Activated CD4-positive, alpha-beta memory T cell treated with anti-CD3 and anti-CD28 coated beads, Interleukin-2, amount 10 ng/mL, durations not matched to agents 7 days and 5 days (primary cell): ENCODE measurements around the gene MKLN1. TPM values are rescaled to one million over a fixed set of nuclear protein-coding genes. Genes with fewer than 3 reads are reported as not detected.
"Not testable (repeated sequence)": the region's sequence is repeated elsewhere in the genome, so short reads cannot be mapped to it uniquely, and the experiment has no call there.

Source experiments
- CTCF ChIA-PET: fragments of 350-600 bp; sonication (Branson Sonifier 250); formaldehyde crosslinking; loops from one replicate; lab custom pipeline; 2021; ENCODE audit warnings: antibody characterized with exemption, inconsistent platforms; lab: Charles Lee
- POLR2A ChIA-PET: fragments of 350-600 bp; sonication (Branson Sonifier 250); formaldehyde crosslinking; loops from one replicate; lab custom pipeline; 2021; ENCODE audit warnings: antibody characterized with exemption; lab: Charles Lee
- DNase-seq: peaks from one replicate; pipeline ENCODE4 v3.0.0-alpha.2; 2020
- H3K27ac Mint-ChIP-seq: one replicate; pipeline ENCODE4 v1.8.0; 2021; ENCODE audit warnings: mild to moderate bottlenecking, mixed read lengths
- H3K27me3 Mint-ChIP-seq: one replicate; pipeline ENCODE4 v1.8.0; 2021; ENCODE audit warnings: mixed read lengths
- H3K36me3 Mint-ChIP-seq: one replicate; pipeline ENCODE4 v1.8.0; 2021; ENCODE audit warnings: low read depth, mixed read lengths
- H3K4me1 Mint-ChIP-seq: one replicate; pipeline ENCODE4 v1.8.0; 2021; ENCODE audit warnings: mixed read lengths
- H3K4me3 Mint-ChIP-seq: one replicate; pipeline ENCODE4 v1.8.0; 2021; ENCODE audit warnings: mild to moderate bottlenecking, mixed read lengths
- H3K9me3 Mint-ChIP-seq: one replicate; pipeline ENCODE4 v1.8.0; 2021; ENCODE audit warnings: mixed read lengths
- total RNA-seq, 2 experiments: library from RNA; stranded (reverse); gene quantifications; one replicate each; pipeline ENCODE4 v1.2.3, GENCODE V29; 2021

Gene MKLN1
- total RNA-seq, 2 experiments from 2014 or later: 35.9 to 37.3 TPM

- H3K4me1 Mint-ChIP-seq, DNase-seq, H3K27ac Mint-ChIP-seq, CTCF ChIA-PET, H3K4me3 Mint-ChIP-seq, H3K9me3 Mint-ChIP-seq, H3K27me3 Mint-ChIP-seq, POLR2A ChIA-PET: not testable (repeated sequence)
- peaks cover 30% of the 10 kb centered on the region for H3K36me3 Mint-ChIP-seq
Measured at GRCh38 chr7:131462715-131463114, 135.0 kb downstream of the MKLN1 start.

DNA sequence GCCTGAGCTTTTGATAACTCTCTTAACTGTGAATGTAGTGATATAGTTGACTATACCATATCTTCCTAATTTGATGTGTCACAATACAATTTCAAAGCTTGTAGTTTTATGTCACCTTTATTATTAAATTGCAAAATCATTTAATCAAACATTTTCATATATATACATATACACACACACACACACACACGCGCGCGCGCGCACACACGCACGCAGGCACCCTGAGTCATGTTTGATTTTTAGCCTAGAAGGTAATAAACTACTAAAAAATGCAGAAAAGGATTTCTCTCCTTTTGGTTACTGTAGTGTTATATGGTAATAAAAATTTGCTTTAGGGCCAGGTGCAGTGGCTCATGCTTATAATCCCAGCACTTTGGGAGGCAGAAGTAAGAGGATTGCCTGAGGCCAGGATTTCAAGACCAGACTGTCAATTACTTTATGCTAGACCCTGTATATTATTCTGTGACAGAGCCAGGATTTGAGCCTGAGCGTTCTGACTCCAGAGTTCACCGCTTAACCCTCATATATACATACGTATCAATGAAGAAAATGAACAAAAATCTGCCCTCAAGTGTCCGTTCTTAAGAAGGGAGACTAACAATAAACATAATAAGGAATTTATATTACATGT lies 139.2 kb downstream of the MKLN1 start:
- Mint-ChIP-seq H3K9me3 (no peaks in the 10 kb centered on the region), H3K27ac (no peak overlapping the region), H3K4me3 (no peak overlapping the region), H3K27me3 (no peaks in the 10 kb centered on the region), H3K36me3 (peaks cover 46% of the 10 kb centered on the region), H3K4me1 (no peaks in the 10 kb centered on the region)
- CTCF ChIA-PET: no interaction called here
- POLR2A ChIA-PET: no interaction called here
- no peak for DNase-seq

GRCh38 chr7:131467788-131468187 lies 140.1 kb downstream of the MKLN1 start:
- no peaks in the 10 kb centered on the region for H3K27me3 Mint-ChIP-seq
- peaks cover 42% of the 10 kb centered on the region for H3K36me3 Mint-ChIP-seq
- POLR2A ChIA-PET: no interaction called here
- H3K4me3 Mint-ChIP-seq: no peak overlapping the region
- H3K27ac Mint-ChIP-seq: no peak overlapping the region
- no peaks in the 10 kb centered on the region for H3K4me1 Mint-ChIP-seq
- H3K9me3 Mint-ChIP-seq: no peaks in the 10 kb centered on the region
- CTCF ChIA-PET: no interaction called here
- no peak for DNase-seq

DNA sequence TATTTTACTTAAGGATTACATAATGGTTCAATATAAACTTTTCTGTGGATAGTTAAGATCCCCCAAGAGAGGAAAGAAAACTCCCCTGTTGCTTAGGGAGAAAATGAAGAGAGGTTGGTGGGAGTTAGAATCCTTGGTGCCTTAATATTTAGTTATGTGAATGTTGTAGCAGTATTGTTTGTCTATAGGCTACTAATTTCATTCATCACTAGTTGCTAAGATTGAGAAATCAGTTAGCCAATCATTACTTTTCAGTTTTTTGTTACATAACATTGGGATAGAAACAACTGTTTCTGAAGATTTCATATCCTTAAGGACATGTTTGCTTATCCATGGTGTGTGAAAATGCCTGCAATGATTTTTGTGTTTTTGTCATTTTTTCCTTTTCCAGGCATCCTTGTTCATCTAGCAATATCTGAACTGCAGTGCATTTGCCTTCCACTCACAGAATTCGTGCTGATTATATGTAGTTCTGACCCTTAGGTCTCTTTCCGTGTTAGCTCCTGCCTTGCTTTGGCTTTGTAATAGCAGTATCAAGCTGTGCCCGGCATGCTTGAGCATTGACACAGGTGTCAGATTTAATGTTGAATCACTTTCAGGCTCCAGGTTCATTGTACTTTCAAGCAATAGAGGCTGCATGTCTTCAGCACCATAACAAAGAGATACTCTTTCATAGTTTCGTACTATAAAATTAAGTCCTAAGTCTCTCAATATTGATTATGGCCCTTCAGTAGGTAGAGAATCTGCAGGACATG lies 143.8 kb downstream of the MKLN1 start:
- Mint-ChIP-seq H3K27ac (no peak overlapping the region), H3K9me3 (no peaks in the 10 kb centered on the region), H3K4me1 (no peaks in the 10 kb centered on the region), H3K36me3 (peaks cover 43% of the 10 kb centered on the region), H3K27me3 (no peaks in the 10 kb centered on the region), H3K4me3 (no peak overlapping the region)
- DNase-seq: no peak
- ChIA-PET POLR2A (no interaction called here), CTCF (no interaction called here)

DNA sequence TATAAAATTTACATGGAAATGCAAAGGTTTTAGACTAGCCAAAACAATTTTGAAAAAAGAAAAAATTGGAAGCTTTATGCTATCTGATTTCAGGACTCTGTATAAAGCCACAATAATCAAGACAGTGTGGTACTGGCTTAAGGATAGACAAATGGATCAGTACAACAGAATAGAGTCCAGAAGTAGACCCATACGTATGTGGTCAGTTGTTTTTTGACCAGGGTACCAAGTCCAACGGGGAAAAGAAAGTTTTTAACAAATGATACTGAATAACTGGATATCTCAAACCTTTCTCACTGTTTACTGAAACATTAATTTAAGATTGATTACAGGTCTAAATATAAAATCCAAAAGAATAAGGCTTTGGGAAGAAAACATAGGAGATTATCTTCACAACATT lies 149.1 kb downstream of the MKLN1 start:
- Mint-ChIP-seq H3K36me3 (peaks cover 18% of the 10 kb centered on the region), H3K27ac (no peak overlapping the region), H3K9me3 (no peaks in the 10 kb centered on the region), H3K4me1 (no peaks in the 10 kb centered on the region), H3K4me3 (no peak overlapping the region), H3K27me3 (no peaks in the 10 kb centered on the region)
- DNase-seq: no peak
- CTCF ChIA-PET: interaction anchor here (1.1 kb wide), 1 partner anchor 13 kb away, joined by 3 read pairs; no protein-coding TSS in a partner anchor
- POLR2A ChIA-PET: no interaction called here

DNA sequence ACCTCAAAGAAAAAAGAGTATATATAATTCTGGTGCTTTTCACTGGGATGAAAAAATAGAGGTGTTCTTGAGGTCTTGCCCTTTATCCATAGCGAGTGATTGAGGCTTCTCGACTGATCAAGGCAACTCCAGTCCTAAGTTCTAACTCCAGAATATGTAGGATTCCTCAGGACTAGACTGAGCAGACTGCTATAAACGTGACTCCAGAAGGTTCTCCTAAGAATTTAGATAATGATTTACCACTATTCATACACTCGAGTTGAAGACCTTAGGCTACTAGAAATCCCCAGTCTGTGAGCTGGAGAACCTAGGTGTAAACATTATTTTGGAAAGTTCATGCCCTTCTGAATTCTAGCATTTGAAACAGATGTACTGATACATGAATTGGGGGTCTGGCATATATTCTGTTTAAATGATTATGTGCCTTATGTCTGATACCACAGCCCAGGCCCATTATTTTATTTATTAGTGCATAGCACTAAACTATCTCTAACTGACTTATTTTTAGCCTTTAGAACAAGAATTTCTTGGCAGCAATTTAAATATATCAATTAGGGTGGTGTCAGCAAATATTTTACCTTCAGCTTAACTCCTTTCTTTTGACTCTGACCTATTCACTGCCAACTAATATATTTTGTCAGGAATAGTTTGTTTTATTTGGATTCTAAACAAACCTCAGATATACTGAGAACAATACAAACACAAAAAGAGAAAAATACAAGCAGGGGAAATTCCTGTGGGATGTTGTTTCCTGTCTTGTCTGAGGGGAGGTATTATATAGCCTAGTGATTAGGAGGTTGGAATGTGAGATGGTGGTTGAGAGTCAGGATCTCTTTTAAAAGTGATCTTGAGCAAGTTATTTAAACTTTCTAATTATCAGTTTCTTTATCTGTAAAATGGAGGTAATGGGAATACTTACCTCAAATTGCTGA lies 153.0 kb downstream of the MKLN1 start:
- no peaks in the 10 kb centered on the region for H3K9me3 Mint-ChIP-seq
- no peak overlapping the region for H3K27ac Mint-ChIP-seq
- CTCF ChIA-PET: no interaction called here
- H3K4me3 Mint-ChIP-seq: no peak overlapping the region
- H3K36me3 Mint-ChIP-seq: peaks cover 2% of the 10 kb centered on the region
- POLR2A ChIA-PET: no interaction called here
- DNase-seq: no peak
- no peaks in the 10 kb centered on the region for H3K27me3 Mint-ChIP-seq
- H3K4me1 Mint-ChIP-seq: no peaks in the 10 kb centered on the region

GRCh38 chr7:131482800-131483199 lies 155.1 kb downstream of the MKLN1 start:
- no peaks in the 10 kb centered on the region for H3K27me3 Mint-ChIP-seq
- CTCF ChIA-PET: no interaction called here
- H3K27ac Mint-ChIP-seq: no peak overlapping the region
- POLR2A ChIA-PET: interaction anchor here (1.0 kb wide), 1 partner anchor 19 kb away, joined by 3 read pairs; no protein-coding TSS in a partner anchor
- no peak for DNase-seq
- H3K4me3 Mint-ChIP-seq: no peak overlapping the region
- H3K4me1 Mint-ChIP-seq: no peaks in the 10 kb centered on the region
- peaks cover 2% of the 10 kb centered on the region for H3K36me3 Mint-ChIP-seq
- H3K9me3 Mint-ChIP-seq: no peaks in the 10 kb centered on the region

DNA sequence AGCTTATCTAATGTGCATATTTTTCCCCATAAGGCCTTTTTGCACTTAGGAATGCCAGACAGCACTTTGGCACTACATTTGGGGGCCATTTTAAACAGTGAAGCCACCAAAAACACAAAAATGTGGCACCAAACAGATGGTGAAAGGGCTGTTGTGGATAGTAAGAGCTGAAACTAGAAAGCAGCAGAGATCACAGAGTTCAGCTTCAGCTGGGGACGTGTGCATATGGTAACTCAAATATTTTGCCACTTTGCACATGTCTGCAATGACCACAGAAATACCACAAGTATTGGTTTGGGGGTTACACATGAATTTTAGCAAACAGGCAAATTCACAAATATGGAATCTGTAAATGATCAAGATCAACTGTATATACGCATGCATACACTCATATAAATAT lies 155.9 kb downstream of the MKLN1 start:
- H3K4me1 Mint-ChIP-seq: no peaks in the 10 kb centered on the region
- DNase-seq: no peak
- H3K27ac Mint-ChIP-seq: no peak overlapping the region
- H3K27me3 Mint-ChIP-seq: no peaks in the 10 kb centered on the region
- H3K9me3 Mint-ChIP-seq: no peaks in the 10 kb centered on the region
- no peak overlapping the region for H3K4me3 Mint-ChIP-seq
- H3K36me3 Mint-ChIP-seq: peaks cover 2% of the 10 kb centered on the region
- CTCF ChIA-PET: interaction anchor here (0.6 kb wide), 1 partner anchor 11 kb away, joined by 3 read pairs; no protein-coding TSS in a partner anchor
- POLR2A ChIA-PET: no interaction called here

- no peak overlapping the region for H3K4me3 Mint-ChIP-seq
- CTCF ChIA-PET: interaction anchor here (0.5 to 0.6 kb wide), 2 partner anchors 397 to 446 kb away, joined by 3 read pairs; no protein-coding TSS in a partner anchor
- no peak overlapping the region for H3K27ac Mint-ChIP-seq
- POLR2A ChIA-PET: no interaction called here
- no peaks in the 10 kb centered on the region for H3K36me3 Mint-ChIP-seq
- no peak for DNase-seq
- no peaks in the 10 kb centered on the region for H3K4me1 Mint-ChIP-seq
- H3K27me3 Mint-ChIP-seq: no peaks in the 10 kb centered on the region
- H3K9me3 Mint-ChIP-seq: no peaks in the 10 kb centered on the region
Measured at GRCh38 chr7:131486346-131486745, 158.7 kb downstream of the MKLN1 start.

GRCh38 chr7:131487217-131487616 lies 159.5 kb downstream of the MKLN1 start:
- DNase-seq: no peak
- no peaks in the 10 kb centered on the region for H3K4me1 Mint-ChIP-seq
- no peaks in the 10 kb centered on the region for H3K36me3 Mint-ChIP-seq
- no peaks in the 10 kb centered on the region for H3K27me3 Mint-ChIP-seq
- H3K9me3 Mint-ChIP-seq: no peaks in the 10 kb centered on the region
- H3K4me3 Mint-ChIP-seq: no peak overlapping the region
- H3K27ac Mint-ChIP-seq: no peak overlapping the region
- CTCF ChIA-PET: interaction anchor here (0.5 kb wide), 1 partner anchor 559 kb away, joined by 7 read pairs; no protein-coding TSS in a partner anchor
- POLR2A ChIA-PET: no interaction called here

DNA sequence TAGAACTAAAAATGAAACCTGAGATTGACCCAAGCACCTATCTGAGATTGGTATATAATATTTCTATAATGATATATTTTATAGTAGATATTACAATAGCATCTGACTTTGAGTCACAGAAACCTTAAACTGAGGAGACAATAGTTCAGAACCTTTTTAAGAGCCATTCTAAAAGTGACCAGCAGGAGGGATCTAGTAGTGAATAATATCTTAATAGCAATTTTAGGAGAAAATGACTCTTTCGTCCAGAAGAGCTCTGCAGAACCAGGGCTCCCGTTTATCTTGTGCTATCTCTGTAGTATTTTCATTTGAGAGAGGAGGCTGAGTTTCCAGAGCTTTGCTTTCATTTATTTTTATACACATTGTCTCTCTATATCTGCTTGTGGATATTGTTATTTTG lies 160.7 kb downstream of the MKLN1 start:
- CTCF ChIA-PET: interaction anchor here (0.9 to 1.2 kb wide), 2 partner anchors 13 to 25 kb away, joined by 4 to 5 read pairs; no protein-coding TSS in a partner anchor
- POLR2A ChIA-PET: no interaction called here
- H3K27ac Mint-ChIP-seq: no peak overlapping the region
- no peak for DNase-seq
- no peaks in the 10 kb centered on the region for H3K36me3 Mint-ChIP-seq
- no peaks in the 10 kb centered on the region for H3K9me3 Mint-ChIP-seq
- H3K4me1 Mint-ChIP-seq: no peaks in the 10 kb centered on the region
- no peaks in the 10 kb centered on the region for H3K27me3 Mint-ChIP-seq
- H3K4me3 Mint-ChIP-seq: no peak overlapping the region

DNA sequence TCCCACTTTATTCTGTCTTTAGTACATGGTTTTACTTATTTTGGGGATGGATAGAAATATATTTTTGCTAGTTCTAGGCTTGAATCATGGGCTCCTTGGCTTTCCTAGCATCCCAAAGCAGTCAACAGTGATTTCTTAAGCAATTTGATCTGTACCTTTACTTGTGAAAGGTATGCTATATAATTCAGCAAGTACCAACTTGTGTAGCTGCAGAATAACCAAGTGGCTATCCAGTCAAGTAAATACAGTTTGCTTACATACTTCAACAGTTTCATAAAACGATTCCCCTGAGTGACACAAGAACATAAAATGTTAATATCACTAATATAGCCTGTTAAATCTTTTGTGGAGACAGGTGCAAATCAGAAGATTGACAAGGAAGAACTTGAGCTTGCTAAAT lies 161.5 kb downstream of the MKLN1 start:
- POLR2A ChIA-PET: no interaction called here
- no peak overlapping the region for H3K27ac Mint-ChIP-seq
- H3K36me3 Mint-ChIP-seq: no peaks in the 10 kb centered on the region
- H3K4me3 Mint-ChIP-seq: no peak overlapping the region
- CTCF ChIA-PET: interaction anchor here (1.1 to 1.2 kb wide), 2 partner anchors 12 to 13 kb away, joined by 3 to 4 read pairs; no protein-coding TSS in a partner anchor
- no peak for DNase-seq
- H3K27me3 Mint-ChIP-seq: no peaks in the 10 kb centered on the region
- no peaks in the 10 kb centered on the region for H3K9me3 Mint-ChIP-seq
- no peaks in the 10 kb centered on the region for H3K4me1 Mint-ChIP-seq
